GM21737 (cell line): ENCODE data around the gene ATP4B.

ENCODE experiments used
- ATAC-seq: cut with Tn5 transposase; IDR thresholded peaks from one replicate; pipeline ENCODE4 v1.9.1; 2021; ENCODE audit warnings: mild to moderate bottlenecking, moderate library complexity; ENCODE audit not compliant: unreplicated experiment

ATP4B gene

DNA sequence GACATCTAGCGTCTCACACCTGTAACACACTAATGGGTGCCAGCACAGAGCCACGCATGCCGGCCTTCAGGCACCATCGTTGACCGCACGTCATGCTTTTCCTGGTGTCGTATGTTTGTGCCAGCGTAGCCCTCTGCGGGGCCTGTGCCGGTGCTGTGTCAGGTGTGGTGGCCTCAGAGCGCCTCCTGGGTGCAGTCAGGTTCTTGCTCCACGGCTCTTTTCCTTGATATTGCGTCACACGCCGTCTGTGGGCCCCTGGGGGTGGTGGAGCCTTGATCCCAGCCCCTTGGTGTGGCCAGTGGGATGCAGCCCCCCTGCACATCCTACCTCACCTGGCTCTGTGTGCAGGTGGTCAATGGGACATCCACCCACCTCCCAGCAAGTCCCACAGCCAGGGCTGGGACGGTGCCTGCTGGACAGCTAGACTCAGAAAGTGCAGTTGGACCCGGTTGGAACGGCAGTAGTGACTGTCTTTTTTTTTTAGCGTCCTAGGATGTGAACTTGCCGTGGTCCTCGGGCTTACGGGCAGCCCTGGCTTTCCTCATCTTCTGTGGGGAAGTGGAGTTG lies 48.9 kb downstream of the ATP4B start:
- ATAC-seq = no peak

GRCh38 chr13:113607889-113608635 lies 49.9 kb downstream of the ATP4B start:
- no peak for ATAC-seq

- no peak for ATAC-seq
Observed at GRCh38 chr13:113607056-113607888, 50.7 kb downstream of the ATP4B start.

GRCh38 chr13:113605866-113606438 lies 52.0 kb downstream of the ATP4B start:
- ATAC-seq = no peak

DNA sequence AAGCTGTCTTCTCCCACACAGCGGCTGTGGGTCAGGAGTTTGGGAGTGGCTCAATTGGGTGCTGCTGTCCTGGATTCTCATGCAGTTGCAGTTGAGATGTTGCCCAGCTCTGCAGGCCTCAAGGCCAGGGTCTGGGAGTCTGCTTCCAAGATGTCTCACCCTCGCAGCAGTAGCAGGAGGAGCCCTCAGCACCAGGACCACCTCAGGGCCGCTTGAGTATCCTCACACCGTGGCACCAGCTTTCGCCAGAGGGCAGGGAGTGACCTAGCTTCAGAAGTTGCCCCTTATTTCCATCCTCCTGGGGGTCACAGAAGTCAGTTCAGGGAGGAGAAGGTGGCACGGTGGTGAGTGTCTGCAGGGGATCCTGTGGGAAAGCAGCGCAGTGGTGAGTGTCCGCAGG lies 52.5 kb downstream of the ATP4B start:
- ATAC-seq = no peak

GRCh38 chr13:113604186-113604585 lies 53.8 kb downstream of the ATP4B start:
- no peak for ATAC-seq

DNA sequence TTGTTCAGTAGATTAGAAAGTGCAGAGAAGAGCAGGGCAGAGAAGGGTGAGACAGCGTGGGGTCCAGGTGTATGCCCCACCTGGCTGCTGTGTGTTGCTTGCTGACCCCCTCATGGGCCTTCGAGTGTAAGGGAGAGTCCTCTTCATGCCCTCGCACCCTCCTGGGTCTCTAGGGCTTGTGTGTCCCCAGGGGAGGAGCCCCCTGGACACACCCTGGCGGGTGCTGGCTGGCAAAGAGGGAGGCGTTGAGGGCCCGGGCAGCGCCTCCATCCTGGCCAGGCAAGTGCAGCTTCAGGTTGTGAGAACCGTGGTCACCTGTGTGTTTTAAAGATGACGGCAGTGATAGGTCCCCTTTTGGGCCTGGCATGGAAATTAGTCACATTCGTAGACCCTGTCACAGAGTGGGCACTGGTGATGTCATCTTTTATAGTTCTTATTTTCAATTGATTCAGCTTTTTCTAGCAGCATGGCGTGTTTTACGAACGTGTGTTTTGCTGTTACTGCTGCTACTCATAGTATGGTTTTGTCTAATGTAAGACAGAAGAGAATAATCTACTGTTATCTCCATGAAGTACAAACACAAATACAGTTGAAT lies 54.8 kb downstream of the ATP4B start:
- ATAC-seq = no peak

GRCh38 chr13:113602291-113602988 lies 55.6 kb downstream of the ATP4B start:
- ATAC-seq = no peak

DNA sequence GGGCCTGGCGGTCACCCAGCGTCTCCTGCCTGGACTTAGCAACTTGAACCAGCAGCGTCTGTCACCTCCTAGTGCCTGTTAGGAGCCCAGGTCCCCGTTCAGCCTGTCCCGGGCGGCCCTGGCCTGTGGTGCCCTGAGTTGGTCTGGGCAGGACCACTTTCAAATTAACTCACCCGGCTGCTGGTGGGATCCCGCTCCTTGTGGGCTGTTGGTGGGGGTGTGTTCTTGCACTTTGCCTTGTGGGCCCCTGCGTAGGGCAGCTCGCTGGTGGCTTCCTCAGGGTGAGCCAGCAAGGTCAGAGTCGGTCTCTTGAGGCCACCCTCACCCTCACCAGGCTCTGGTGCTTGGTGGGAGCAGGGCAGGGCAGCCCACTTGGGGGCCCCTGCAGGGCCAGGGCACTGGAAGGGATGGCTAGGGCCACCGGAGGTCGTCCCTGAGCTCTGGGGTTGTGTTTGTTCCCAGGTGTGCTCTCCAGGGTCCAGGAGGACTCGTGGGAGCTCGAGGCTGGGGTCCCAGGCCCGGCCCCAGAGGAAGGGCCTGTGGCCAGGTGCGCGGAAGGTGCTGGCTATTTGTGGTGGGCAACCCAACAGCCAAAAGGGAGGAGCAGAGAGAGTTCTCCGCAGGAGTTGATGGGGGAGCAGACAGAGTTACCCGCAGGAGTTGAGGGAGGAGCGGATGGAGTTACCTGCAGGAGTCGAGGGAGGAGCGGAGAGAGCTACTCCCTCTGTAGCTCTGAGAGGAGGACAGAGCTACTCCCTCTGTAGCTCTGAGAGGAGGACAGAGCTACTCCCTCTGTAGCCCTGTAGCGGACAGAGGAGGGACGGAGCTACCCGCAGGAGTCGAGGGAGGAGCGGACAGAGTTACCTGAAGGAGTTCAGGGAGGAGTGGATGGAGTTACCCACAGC lies 56.6 kb downstream of the ATP4B start:
- no peak for ATAC-seq

GRCh38 chr13:113599391-113599790 lies 58.6 kb downstream of the ATP4B start:
- no peak for ATAC-seq
